Activated CD8-positive, alpha-beta T cell treated with anti-CD3 and anti-CD28 coated beads, Interleukin-2, amount 10 ng/mL, durations not matched to agents 7 days and 5 days (primary cell): ENCODE results near the gene NCOA1. TPM values are rescaled to one million over a fixed set of nuclear protein-coding genes. Genes with fewer than 3 reads are reported as not detected.
"Not testable (repeated sequence)": the region's sequence is repeated elsewhere in the genome, so short reads cannot be mapped to it uniquely, and the experiment has no call there.

Experiments
- ATAC-seq: fragments of 150-1000 bp; cut with Tn5 transposase; one replicate; pipeline ENCODE4 v1.10.0; 2021; ENCODE audit warnings: moderate library complexity
- CTCF ChIA-PET: fragments of 350-600 bp; sonication (Branson Sonifier 250); formaldehyde crosslinking; loops from one replicate; lab custom pipeline; 2021; ENCODE audit warnings: antibody characterized with exemption; lab: Charles Lee
- POLR2A ChIA-PET: fragments of 350-600 bp; sonication (Branson Sonifier 250); formaldehyde crosslinking; loops from one replicate; lab custom pipeline; 2021; ENCODE audit warnings: antibody characterized with exemption; lab: Charles Lee
- DNase-seq: peaks from one replicate; pipeline ENCODE4 v3.0.0-alpha.2; 2020
- H3K27ac Mint-ChIP-seq: one replicate; pipeline ENCODE4 v1.8.0; 2021; ENCODE audit warnings: mild to moderate bottlenecking, mixed read lengths
- H3K27me3 Mint-ChIP-seq: one replicate; pipeline ENCODE4 v1.8.0; 2021; ENCODE audit warnings: low read depth, mixed read lengths
- H3K36me3 Mint-ChIP-seq: one replicate; pipeline ENCODE4 v1.8.0; 2021; ENCODE audit warnings: low read depth, mixed read lengths
- H3K4me1 Mint-ChIP-seq: one replicate; pipeline ENCODE4 v1.8.0; 2021; ENCODE audit warnings: low read depth, mixed read lengths
- H3K4me3 Mint-ChIP-seq: one replicate; pipeline ENCODE4 v1.8.0; 2021; ENCODE audit warnings: mild to moderate bottlenecking, mixed read lengths
- H3K9me3 Mint-ChIP-seq: one replicate; pipeline ENCODE4 v1.8.0; 2022; ENCODE audit warnings: mixed read lengths; ENCODE audit not compliant: insufficient read depth
- total RNA-seq, 2 experiments: library from RNA; stranded (reverse); gene quantifications; one replicate each; pipeline ENCODE4 v1.2.3, GENCODE V29; 2021

NCOA1 gene
- total RNA-seq, 2 experiments from 2014 or later = 14.5 to 14.7 TPM

- Mint-ChIP-seq H3K4me3 (no peak overlapping the region), H3K4me1 (peaks cover 24% of the 10 kb centered on the region)
- POLR2A ChIA-PET = interaction anchor here (0.6 kb wide), 1 partner anchor 29 kb away, joined by 3 read pairs; the partner anchor contains the start of gene NCOA1
Measured at GRCh38 chr2:24520175-24520574, 29.1 kb downstream of the NCOA1 start.

GRCh38 chr2:24521162-24521857, 30.3 kb downstream of the NCOA1 start:
- ChIA-PET CTCF (interaction anchor here (1.0 to 1.8 kb wide), 2 partner anchors 15 to 91 kb away, joined by 3 to 5 read pairs; no protein-coding TSS in a partner anchor), POLR2A (no interaction called here)
- peak overlapping the region; percentile 13 for H3K27ac Mint-ChIP-seq

More at GRCh38 chr2:24520175-24520574, 29.1 kb downstream of the NCOA1 start:
- Mint-ChIP-seq H3K27ac (no peak overlapping the region), H3K36me3 (peaks cover 2% of the 10 kb centered on the region), H3K27me3 (no peaks in the 10 kb centered on the region), H3K9me3 (no peaks in the 10 kb centered on the region)
- CTCF ChIA-PET = interaction anchor here (1.8 kb wide), 1 partner anchor 93 kb away, joined by 5 read pairs; no protein-coding TSS in a partner anchor
- ATAC-seq = no peak
- no peak for DNase-seq

GRCh38 chr2:24521975-24522639, 31.1 kb downstream of the NCOA1 start:
- ChIA-PET CTCF (no interaction called here), POLR2A (no interaction called here)
- Mint-ChIP-seq H3K4me3 (no peak overlapping the region), H3K4me1 (peaks cover 22% of the 10 kb centered on the region), H3K9me3 (no peaks in the 10 kb centered on the region), H3K27me3 (no peaks in the 10 kb centered on the region), H3K36me3 (peaks cover 2% of the 10 kb centered on the region), H3K27ac (no peak overlapping the region)
- ATAC-seq (no peak), DNase-seq (no peak)

More at GRCh38 chr2:24521162-24521857, 30.3 kb downstream of the NCOA1 start:
- no peak for DNase-seq
- Mint-ChIP-seq H3K36me3 (peaks cover 2% of the 10 kb centered on the region), H3K4me1 (peaks cover 22% of the 10 kb centered on the region), H3K9me3 (no peaks in the 10 kb centered on the region), H3K4me3 (no peak overlapping the region), H3K27me3 (no peaks in the 10 kb centered on the region)
- ATAC-seq = no peak

- no peak overlapping the region for H3K27ac Mint-ChIP-seq
- DNase-seq = no peak
- CTCF ChIA-PET = interaction anchor here (0.7 kb wide), 1 partner anchor 306 kb away, joined by 3 read pairs; no protein-coding TSS in a partner anchor
Measured at GRCh38 chr2:24527536-24527935, 36.5 kb downstream of the NCOA1 start.

GRCh38 chr2:24530796-24531195, 39.7 kb downstream of the NCOA1 start:
- DNase-seq (no peak), ATAC-seq (no peak)
- Mint-ChIP-seq H3K36me3 (peaks cover 24% of the 10 kb centered on the region), H3K4me1 (no peaks in the 10 kb centered on the region), H3K27me3 (no peaks in the 10 kb centered on the region), H3K4me3 (no peak overlapping the region), H3K9me3 (peaks cover 26% of the 10 kb centered on the region), H3K27ac (no peak overlapping the region)
- ChIA-PET CTCF (no interaction called here), POLR2A (no interaction called here)

More at GRCh38 chr2:24527536-24527935, 36.5 kb downstream of the NCOA1 start:
- Mint-ChIP-seq H3K9me3 (peaks cover 18% of the 10 kb centered on the region), H3K4me1 (no peaks in the 10 kb centered on the region), H3K4me3 (no peak overlapping the region), H3K27me3 (no peaks in the 10 kb centered on the region), H3K36me3 (peaks cover 22% of the 10 kb centered on the region)
- POLR2A ChIA-PET = no interaction called here
- ATAC-seq = no peak

- H3K4me1 Mint-ChIP-seq, CTCF ChIA-PET, DNase-seq, H3K27ac Mint-ChIP-seq, ATAC-seq, H3K4me3 Mint-ChIP-seq, POLR2A ChIA-PET, H3K27me3 Mint-ChIP-seq: not testable (repeated sequence)
- Mint-ChIP-seq H3K36me3 (peaks cover 26% of the 10 kb centered on the region), H3K9me3 (peaks cover 31% of the 10 kb centered on the region)
Measured at GRCh38 chr2:24531610-24532009, 40.6 kb downstream of the NCOA1 start.

GRCh38 chr2:24532057-24532456, 41.0 kb downstream of the NCOA1 start:
- H3K4me1 Mint-ChIP-seq, ATAC-seq, CTCF ChIA-PET, H3K27ac Mint-ChIP-seq, H3K27me3 Mint-ChIP-seq, POLR2A ChIA-PET, H3K4me3 Mint-ChIP-seq, DNase-seq: not testable (repeated sequence)
- peaks cover 27% of the 10 kb centered on the region for H3K36me3 Mint-ChIP-seq
- peaks cover 31% of the 10 kb centered on the region for H3K9me3 Mint-ChIP-seq

- POLR2A ChIA-PET, CTCF ChIA-PET, H3K4me3 Mint-ChIP-seq, DNase-seq, H3K27ac Mint-ChIP-seq, H3K4me1 Mint-ChIP-seq, ATAC-seq, H3K27me3 Mint-ChIP-seq: not testable (repeated sequence)
- Mint-ChIP-seq H3K36me3 (peaks cover 27% of the 10 kb centered on the region), H3K9me3 (peaks cover 27% of the 10 kb centered on the region)
Measured at GRCh38 chr2:24533574-24533973, 42.5 kb downstream of the NCOA1 start.

- no peak overlapping the region for H3K27ac Mint-ChIP-seq
- H3K27me3 Mint-ChIP-seq = no peaks in the 10 kb centered on the region
- DNase-seq (no peak), ATAC-seq (no peak)
- H3K4me1 Mint-ChIP-seq = no peaks in the 10 kb centered on the region
- H3K36me3 Mint-ChIP-seq = peaks cover 8% of the 10 kb centered on the region
- ChIA-PET POLR2A (no interaction called here), CTCF (no interaction called here)
- no peak overlapping the region for H3K4me3 Mint-ChIP-seq
- peaks cover 19% of the 10 kb centered on the region for H3K9me3 Mint-ChIP-seq
Measured at GRCh38 chr2:24538720-24539119, 47.7 kb downstream of the NCOA1 start.

- Mint-ChIP-seq H3K4me3 (no peak overlapping the region), H3K36me3 (peaks cover 13% of the 10 kb centered on the region), H3K27ac (no peak overlapping the region), H3K4me1 (peaks cover 5% of the 10 kb centered on the region), H3K9me3 (peaks cover 21% of the 10 kb centered on the region), H3K27me3 (no peaks in the 10 kb centered on the region)
- DNase-seq = no peak
- ATAC-seq = no peak
- CTCF ChIA-PET = no interaction called here
- POLR2A ChIA-PET = no interaction called here
Measured at GRCh38 chr2:24539258-24539657, 48.2 kb downstream of the NCOA1 start.

- CTCF ChIA-PET = no interaction called here
- ATAC-seq = no peak
- H3K9me3 Mint-ChIP-seq = peaks cover 23% of the 10 kb centered on the region
- H3K27ac Mint-ChIP-seq = no peak overlapping the region
- H3K4me3 Mint-ChIP-seq = no peak overlapping the region
- no peak for DNase-seq
- POLR2A ChIA-PET = no interaction called here
- H3K27me3 Mint-ChIP-seq = no peaks in the 10 kb centered on the region
- peaks cover 12% of the 10 kb centered on the region for H3K4me1 Mint-ChIP-seq
- H3K36me3 Mint-ChIP-seq = peaks cover 15% of the 10 kb centered on the region
Measured at GRCh38 chr2:24540011-24540477, 49.0 kb downstream of the NCOA1 start.

GRCh38 chr2:24541621-24542020, 50.6 kb downstream of the NCOA1 start:
- peaks cover 17% of the 10 kb centered on the region for H3K9me3 Mint-ChIP-seq
- H3K27ac Mint-ChIP-seq = no peak overlapping the region
- ChIA-PET POLR2A (no interaction called here), CTCF (interaction anchor here (1.5 kb wide), 1 partner anchor 30 kb away, joined by 3 read pairs; no protein-coding TSS in a partner anchor)
- H3K36me3 Mint-ChIP-seq = peaks cover 14% of the 10 kb centered on the region
- ATAC-seq (no peak), DNase-seq (no peak)
- peaks cover 13% of the 10 kb centered on the region for H3K4me1 Mint-ChIP-seq
- no peak overlapping the region for H3K4me3 Mint-ChIP-seq
- H3K27me3 Mint-ChIP-seq = no peaks in the 10 kb centered on the region
